H1 (cell line): ENCODE measurements around the gene EEPD1. TPM values are rescaled to one million over a fixed set of nuclear protein-coding genes. Genes with fewer than 3 reads are reported as not detected.

ENCODE experiments used
- CTCF ChIA-PET: fragments of 300-600 bp; sonication (Branson Sonifier 250); formaldehyde crosslinking; loops from one replicate; lab custom pipeline; 2021; ENCODE audit not compliant: partially characterized antibody; lab: Charles Lee
- POLR2A ChIA-PET: fragments of 300-600 bp; sonication (Branson Sonifier 250); formaldehyde crosslinking; loops from one replicate; lab custom pipeline; 2021; ENCODE audit warnings: inconsistent platforms; ENCODE audit not compliant: partially characterized antibody; lab: Charles Lee
- DNase-seq, 2 experiments: peaks; one replicate each; pipeline versions ENCODE4 v3.0.0 to v3.0.0-alpha.2; 2010 to 2022; ENCODE audit warnings: low spot score in 2 of 2, low read depth in 1 of 2, mixed read lengths in 1 of 2
- FAIRE-seq: peaks from 2 replicates; lab custom pipeline; 2011; peaks lifted over from hg19 to GRCh38; lab: Jason Lieb, UNC
- H2AFZ ChIP-seq: 2 replicates; pipeline ENCODE4 v1.8.1; 2012; ENCODE audit warnings: low read length, inconsistent platforms
- H2AK5ac ChIP-seq: 2 replicates; pipeline ENCODE4 v1.6.1; 2013; ENCODE audit warnings: low read depth, low read length
- H2BK120ac ChIP-seq: replicated peaks from 2 replicates; pipeline ENCODE3; 2013; ENCODE audit warnings: low read depth, low read length, inconsistent platforms
- H2BK12ac ChIP-seq: 2 replicates; pipeline ENCODE4 v1.6.1; 2013; ENCODE audit warnings: low read depth, low read length
- H2BK15ac ChIP-seq: 2 replicates; pipeline ENCODE4 v1.6.1; 2013; ENCODE audit warnings: low read length
- H2BK20ac ChIP-seq: 2 replicates; pipeline ENCODE4 v1.6.1; 2013; ENCODE audit warnings: low read length
- H2BK5ac ChIP-seq: 2 replicates; pipeline ENCODE4 v1.6.1; 2013; ENCODE audit warnings: low read depth, low read length
- H3K14ac ChIP-seq: 2 replicates; pipeline ENCODE4 v1.6.1; 2013; ENCODE audit warnings: inconsistent platforms; ENCODE audit not compliant: insufficient read length
- H3K18ac ChIP-seq: 2 replicates; pipeline ENCODE4 v1.6.1; 2013; ENCODE audit warnings: low read length; ENCODE audit errors: extremely low read depth
- H3K23ac ChIP-seq: 2 replicates; pipeline ENCODE4 v1.6.1; 2013; ENCODE audit warnings: inconsistent platforms; ENCODE audit not compliant: insufficient read length
- H3K23me2 ChIP-seq: 2 replicates; pipeline ENCODE4 v1.6.1; 2013; ENCODE audit warnings: low read depth, low read length
- H3K27ac ChIP-seq: 2 replicates; pipeline ENCODE4 v1.6.1; 2011; ENCODE audit warnings: low read depth, low read length, inconsistent platforms
- H3K27me3 ChIP-seq, 4 experiments: replicated peaks in 1 of 4; 1 replicate in 1 of 4; 2 replicates in 3 of 4; pipeline versions ENCODE4 v1.6.1 to v1.8.1; 2011 to 2013; ENCODE audit warnings: low read length in 3 of 4, mild to moderate bottlenecking in 3 of 4, inconsistent platforms in 2 of 4, mixed read lengths in 2 of 4, moderate library complexity in 1 of 4; ENCODE audit not compliant: control insufficient read depth in 3 of 4, insufficient read depth in 3 of 4; ENCODE audit errors: extremely low read depth in 1 of 4
- H3K36me3 ChIP-seq, 4 experiments: 2 replicates each; pipeline versions ENCODE4 v1.6.1 to v1.8.1; 2011 to 2013; ENCODE audit warnings: mild to moderate bottlenecking in 4 of 4, low read length in 3 of 4, moderate library complexity in 2 of 4, control low read depth in 1 of 4, inconsistent platforms in 1 of 4; ENCODE audit not compliant: insufficient read depth in 4 of 4, control insufficient read depth in 2 of 4
- H3K4ac ChIP-seq: replicated peaks from 2 replicates; pipeline ENCODE3; 2013; ENCODE audit warnings: low read length, low read depth, mixed read lengths, inconsistent platforms; ENCODE audit not compliant: insufficient read length
- H3K4me1 ChIP-seq, 4 experiments: replicated peaks in 1 of 4; 1 replicate in 1 of 4; 2 replicates in 3 of 4; pipeline versions ENCODE4 v1.6.1 to v1.8.1; 2011 to 2013; ENCODE audit warnings: low read length in 3 of 4, inconsistent platforms in 2 of 4, mixed read lengths in 1 of 4; ENCODE audit not compliant: insufficient read depth in 4 of 4, control insufficient read depth in 3 of 4
- H3K4me2 ChIP-seq, 2 experiments: 2 replicates each; pipeline versions ENCODE4 v1.6.1 to v1.8.1; 2011 to 2013; ENCODE audit warnings: low read depth in 2 of 2, low read length in 2 of 2, control low read depth in 1 of 2, inconsistent platforms in 1 of 2, mild to moderate bottlenecking in 1 of 2; ENCODE audit not compliant: insufficient read depth in 1 of 2
- H3K4me3 ChIP-seq, 4 experiments: fragments of 200-600, 300-600 bp in 1 of 4; sonication (generic), shearing (Covaris generic), sonication (Bioruptor Twin) in 1 of 4; 2 replicates each; pipeline versions ENCODE4 v1.5.1 to v1.8.1; 2011 to 2016; ENCODE audit warnings: low read length in 4 of 4, low read depth in 3 of 4, control low read depth in 2 of 4, inconsistent platforms in 2 of 4, mild to moderate bottlenecking in 2 of 4, mixed read lengths in 1 of 4, moderate library complexity in 1 of 4; ENCODE audit not compliant: insufficient read depth in 2 of 4; ENCODE audit errors: extremely low read depth in 1 of 4
- H3K56ac ChIP-seq: replicated peaks from 2 replicates; pipeline ENCODE3; 2013; ENCODE audit warnings: low read depth, mild to moderate bottlenecking, mixed read lengths, low read length, inconsistent platforms; ENCODE audit not compliant: insufficient read length
- H3K79me1 ChIP-seq: 2 replicates; pipeline ENCODE4 v1.6.1; 2013; ENCODE audit warnings: low read depth, low read length, control low read depth
- H3K79me2 ChIP-seq, 2 experiments: 2 replicates each; pipeline versions ENCODE4 v1.6.1 to v1.8.1; 2012 to 2013; ENCODE audit warnings: low read length in 2 of 2, mild to moderate bottlenecking in 2 of 2, inconsistent platforms in 1 of 2; ENCODE audit not compliant: insufficient read depth in 2 of 2, control insufficient read depth in 1 of 2
- H3K9ac ChIP-seq, 4 experiments: replicated peaks in 1 of 4; 1 replicate in 1 of 4; 2 replicates in 3 of 4; pipeline versions ENCODE4 v1.6.1 to v1.8.1; 2011 to 2013; ENCODE audit warnings: low read depth in 3 of 4, low read length in 3 of 4, control low read depth in 2 of 4, mild to moderate bottlenecking in 2 of 4, moderate library complexity in 2 of 4, inconsistent platforms in 1 of 4; ENCODE audit errors: extremely low read depth in 1 of 4
- H3K9me3 ChIP-seq, 2 experiments: 2 replicates each; pipeline versions ENCODE4 v1.6.1 to v1.8.1; 2012 to 2013; ENCODE audit warnings: mild to moderate bottlenecking in 2 of 2, moderate library complexity in 2 of 2, control low read depth in 1 of 2, inconsistent platforms in 1 of 2, low read depth in 1 of 2, low read length in 1 of 2, mixed read lengths in 1 of 2; ENCODE audit not compliant: insufficient read depth in 2 of 2
- H4K20me1 ChIP-seq, 2 experiments: replicated peaks in 1 of 2; 2 replicates each; pipeline versions ENCODE3 to v1.8.1; 2011 to 2013; ENCODE audit warnings: inconsistent platforms in 2 of 2, low read length in 2 of 2, mild to moderate bottlenecking in 1 of 2; ENCODE audit not compliant: insufficient read depth in 2 of 2, control insufficient read depth in 1 of 2
- H4K5ac ChIP-seq: 2 replicates; pipeline ENCODE4 v1.6.1; 2013; ENCODE audit warnings: low read length, low read depth, mixed read lengths, inconsistent platforms; ENCODE audit not compliant: insufficient read length
- H4K8ac ChIP-seq: 2 replicates; pipeline ENCODE4 v1.8.0; 2013; ENCODE audit warnings: mild to moderate bottlenecking, moderate library complexity, low read length, inconsistent platforms; ENCODE audit not compliant: insufficient read depth; ENCODE audit errors: extremely low read depth
- H4K91ac ChIP-seq: replicated peaks from 2 replicates; pipeline ENCODE3; 2013; ENCODE audit warnings: low read length, mixed read lengths, inconsistent platforms; ENCODE audit not compliant: insufficient read length
- CBX8 ChIP-seq: fragments of 300-800, 300-1000 bp; sonication (generic); IDR thresholded peaks from 2 replicates; pipeline ENCODE4 v1.7.1; 2016; ENCODE audit warnings: low read depth, low read length, borderline replicate concordance
- CTBP2 ChIP-seq: IDR thresholded peaks from 2 replicates; pipeline ENCODE4 v1.7.0; 2011; ENCODE audit warnings: borderline replicate concordance, mild to moderate bottlenecking, moderate library complexity, mixed read lengths, low read length; ENCODE audit not compliant: insufficient read depth, insufficient read length
- EGR1 ChIP-seq: IDR thresholded peaks from 2 replicates; pipeline ENCODE4 v1.6.1; 2011; ENCODE audit warnings: low read depth, low read length, borderline replicate concordance
- JUN ChIP-seq: IDR thresholded peaks from 2 replicates; pipeline ENCODE4 v1.6.1; 2011; ENCODE audit warnings: low read depth, mild to moderate bottlenecking, improper control_type of control experiment, low read length
- KDM1A ChIP-seq: fragments of 200-600, 300-600 bp; sonication (generic); IDR thresholded peaks from 2 replicates; pipeline ENCODE4 v1.7.1; 2016; ENCODE audit warnings: mild to moderate bottlenecking, low read length, borderline replicate concordance
- POU5F1 ChIP-seq: IDR thresholded peaks from 2 replicates; pipeline ENCODE4 v1.6.1; 2011; ENCODE audit warnings: low read depth, mild to moderate bottlenecking, low read length, moderate library complexity
- TBP ChIP-seq: IDR thresholded peaks from 2 replicates; pipeline ENCODE4 v1.6.1; 2011; ENCODE audit warnings: low read depth, low read length, improper control_type of control experiment
- WGBS, 2 experiments: shearing (Covaris generic) in 1 of 2; methylation state at CpG; one replicate each; pipeline versions ENCODE4 v1.1.6 to v1.1.7; 2013 to 2015; ENCODE audit warnings: low lambda C conversion rate in 2 of 2, mixed read lengths in 2 of 2, inconsistent platforms in 1 of 2, low coverage in 1 of 2, missing lambda C conversion rate in 1 of 2; ENCODE audit not compliant: insufficient replicate concordance in 2 of 2, insufficient coverage in 1 of 2, insufficient read length in 1 of 2; ENCODE audit errors: extremely low coverage in 1 of 2, missing lambda C conversion rate in 1 of 2; 5-methylcytosine and 5-hydroxymethylcytosine counted together
- polyA plus RNA-seq, 7 experiments: library from polyadenylated mRNA; depleted of rRNA in 3 of 7; stranded (reverse) in 5 of 7; unstranded in 2 of 7; fragments of >200 nt in 5 of 7; fragments of 200-250 nt in 2 of 7; gene quantifications; 1 replicate in 5 of 7; 2 replicates in 1 of 7; 4 replicates in 1 of 7; pipeline versions ENCODE4 v1.2.1 to v1.2.3, GENCODE V29; 2011 to 2013; ENCODE audit warnings: missing spikeins in 2 of 7, mixed read lengths in 2 of 7
- total RNA-seq: library from RNA; stranded (reverse); fragmentation: NEBNext Ultra II Directional; extraction: Animal tissue kit (Norgen Biotek cat#: 25700); gene quantifications from 2 replicates; pipeline ENCODE4 v1.2.1, GENCODE V29; 2021

Gene EEPD1
- total and polyA plus RNA-seq, 2 of the 8 experiments (the other 6 are each of a cell fraction or from before 2014, with no cell fraction given), result 3.1 to 7.8 TPM

- Histone ChIP-seq H2BK12ac (no peak overlapping the region), H3K18ac (no peak overlapping the region), H3K4me3 (no peak overlapping the region), H2BK20ac (no peak overlapping the region), H3K4me1 (peaks cover 0 to 4% (median 2%) of the 10 kb centered on the region in 4 experiments; a peak in 2 of 7 replicates), H4K20me1 (no peaks in the 10 kb centered on the region), H2BK5ac (no peak overlapping the region), H3K27me3 (peaks cover 0 to 1% (median 0%) of the 10 kb centered on the region in 4 experiments; a peak in 1 of 7 replicates), H3K79me2 (no peaks in the 10 kb centered on the region), H3K9ac (no peak overlapping the region), H3K79me1 (no peaks in the 10 kb centered on the region; the same call in 1 of the 2 replicates), H3K36me3 (no peaks in the 10 kb centered on the region), H3K14ac (no peak overlapping the region), H4K91ac (no peak overlapping the region), H2BK15ac (no peak overlapping the region), H4K8ac (no peak overlapping the region), H3K23me2 (no peaks in the 10 kb centered on the region), H2BK120ac (no peak overlapping the region), H3K27ac (no peak overlapping the region), H3K4ac (no peak overlapping the region), H2AK5ac (no peak overlapping the region), H3K23ac (no peak overlapping the region), H2AFZ (no peak overlapping the region), H3K56ac (no peak overlapping the region), H4K5ac (no peak overlapping the region), H3K4me2 (no peak overlapping the region), H3K9me3 (no peaks in the 10 kb centered on the region)
- FAIRE-seq (no peak), DNase-seq (no peak)
- POLR2A ChIA-PET, result no interaction called here
- 96% methylated on average over 12 of the region's 12 CpGs; no CpG with 5 or more reads in 1 of the 2 experiments for WGBS, 2 experiments
- CTCF ChIA-PET, result interaction anchor here (1.0 to 1.4 kb wide), 3 partner anchors 9 to 125 kb away, joined by 3 read pairs; no protein-coding TSS in a partner anchor
- no peak for TF ChIP-seq POU5F1
- TF ChIP-seq TBP, result no peak
- TF ChIP-seq JUN, result no peak
- TF ChIP-seq KDM1A, result no peak
- no peak for TF ChIP-seq CBX8
- no peak for TF ChIP-seq EGR1
- TF ChIP-seq CTBP2, result no peak
These were observed 14.5 kb downstream of the EEPD1 start for GRCh38 chr7:36167403-36168050.
